Tibial nerve (tissue), 4 donors: ENCODE results near the gene MASP1. TPM values are rescaled to one million over a fixed set of nuclear protein-coding genes. Genes with fewer than 3 reads are reported as not detected.
A peak's percentile ranks its signal among the peaks of the same experiment; 100 is the strongest.

Experiments used
- DNase-seq, 2 donors: peaks; one replicate each; pipeline ENCODE4 v3.0.0-alpha.2; 2019; ENCODE audit warnings: low spot score in 2 of 2
- H3K27ac ChIP-seq, 4 donors: fragments of 200-600 bp; sonication (generic) in 3 of 4; one replicate each; pipeline ENCODE4 v1.5.1; 2017 to 2019; ENCODE audit warnings: mild to moderate bottlenecking in 1 of 4
- H3K27me3 ChIP-seq, 2 donors: fragments of 200-600 bp; sonication (generic) in 1 of 2; one replicate each; pipeline versions ENCODE4 v1.5.1 to v1.6.0; 2017 to 2019
- H3K36me3 ChIP-seq, 3 donors: fragments of 200-600 bp; sonication (generic); one replicate each; pipeline ENCODE4 v1.5.1; 2018 to 2019
- H3K4me1 ChIP-seq, 4 donors: fragments of 200-600 bp; sonication (generic) in 3 of 4; one replicate each; pipeline ENCODE4 v1.5.1; 2017 to 2019
- H3K4me3 ChIP-seq, 4 donors: fragments of 200-600 bp; sonication (generic) in 3 of 4; one replicate each; pipeline ENCODE4 v1.5.1; 2017 to 2019; ENCODE audit warnings: mild to moderate bottlenecking in 1 of 4, moderate library complexity in 1 of 4
- H3K9me3 ChIP-seq, 4 donors: fragments of 200-600 bp; sonication (generic) in 3 of 4; one replicate each; pipeline ENCODE4 v1.5.1; 2017 to 2019
- CTCF ChIP-seq, 5 experiments: fragments of 200-600 bp in 3 of 5; fragments of 450-650 bp in 2 of 5; sonication (generic) in 3 of 5; IDR thresholded peaks; one replicate each; pipeline ENCODE4 v1.5.1; 2016 to 2019; ENCODE audit warnings: antibody characterized with exemption in 5 of 5, mild to moderate bottlenecking in 3 of 5, moderate library complexity in 2 of 5
- EP300 ChIP-seq, 2 donors: sonication (generic); formaldehyde crosslinking; IDR thresholded peaks; one replicate each; pipeline ENCODE4 v1.6.1; 2017; ENCODE audit warnings: antibody characterized with exemption in 2 of 2, mild to moderate bottlenecking in 1 of 2
- POLR2A ChIP-seq, 2 donors: fragments of 450-650 bp; IDR thresholded peaks; one replicate each; pipeline ENCODE4 v1.6.1; 2017; ENCODE audit warnings: antibody characterized with exemption in 2 of 2, mild to moderate bottlenecking in 2 of 2, moderate library complexity in 2 of 2
- whole genome bisulfite sequencing, 2 donors: methylation state at CpG; one replicate each; pipeline ENCODE4 v1.1.5; 2018; 5-methylcytosine and 5-hydroxymethylcytosine counted together
- total RNA-seq, 4 donors: library from RNA; depleted of rRNA; stranded (reverse); fragments of >200 nt; gene quantifications; one replicate each; pipeline ENCODE4 v1.1.0, GENCODE V29; 2016

MASP1 gene
- total RNA-seq, 4 donors from 2014 or later, result 2.0 to 10.9 (median 4.7) TPM

DNA sequence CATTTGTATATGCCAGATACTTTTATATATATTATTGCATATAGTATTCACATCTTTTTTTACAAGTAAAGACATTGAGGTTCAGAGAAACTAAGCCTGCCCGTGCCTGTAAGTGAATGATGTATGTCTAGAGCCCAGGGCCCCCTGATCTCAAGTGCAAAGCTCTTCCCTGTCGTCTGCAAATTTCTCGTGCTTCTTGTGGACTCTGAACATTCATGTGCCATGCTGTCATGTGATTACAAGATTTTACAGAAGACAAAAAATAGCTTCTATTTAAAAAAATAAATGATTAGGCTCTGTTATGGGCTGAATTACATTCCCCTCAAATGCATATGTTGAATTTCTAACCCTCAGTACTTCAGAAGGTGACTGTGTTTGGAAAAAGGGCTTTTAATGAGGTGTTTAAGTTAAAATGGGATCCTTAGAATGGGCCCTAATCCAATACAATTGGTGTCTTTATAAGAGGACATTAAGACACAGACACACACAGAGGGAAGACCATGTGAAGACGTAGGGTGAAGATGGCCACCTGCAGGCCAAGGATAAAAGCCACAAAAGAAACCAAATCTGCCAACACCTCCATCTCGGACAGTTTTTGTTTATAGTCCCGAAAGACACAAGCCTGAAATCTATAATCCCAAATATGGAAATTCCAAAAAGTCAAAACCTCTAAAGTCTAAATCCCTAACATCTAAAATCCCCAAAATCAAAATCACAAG, 3.9 kb upstream of the MASP1 start:
- TF ChIP-seq EP300 (IDR thresholded peaks at IDR 0.05) (no peak), CTCF (IDR thresholded peaks at IDR 0.05) (peak in 1 of 5 experiments; percentile 20)
- DNase-seq, result no peak
- H3K4me1 ChIP-seq, result peaks cover 0 to 15% (median 0%) of the 10 kb centered on the region in 4 donors
- H3K9me3 ChIP-seq, result no peaks in the 10 kb centered on the region
- H3K27me3 ChIP-seq, result no peaks in the 10 kb centered on the region
- whole genome bisulfite sequencing, 2 donors, result 63 to 66% methylated on average over 6 of the region's 6 CpGs
- no peak overlapping the region for H3K27ac ChIP-seq
- H3K4me3 ChIP-seq, result no peak overlapping the region
- H3K36me3 ChIP-seq, result no peaks in the 10 kb centered on the region

DNA sequence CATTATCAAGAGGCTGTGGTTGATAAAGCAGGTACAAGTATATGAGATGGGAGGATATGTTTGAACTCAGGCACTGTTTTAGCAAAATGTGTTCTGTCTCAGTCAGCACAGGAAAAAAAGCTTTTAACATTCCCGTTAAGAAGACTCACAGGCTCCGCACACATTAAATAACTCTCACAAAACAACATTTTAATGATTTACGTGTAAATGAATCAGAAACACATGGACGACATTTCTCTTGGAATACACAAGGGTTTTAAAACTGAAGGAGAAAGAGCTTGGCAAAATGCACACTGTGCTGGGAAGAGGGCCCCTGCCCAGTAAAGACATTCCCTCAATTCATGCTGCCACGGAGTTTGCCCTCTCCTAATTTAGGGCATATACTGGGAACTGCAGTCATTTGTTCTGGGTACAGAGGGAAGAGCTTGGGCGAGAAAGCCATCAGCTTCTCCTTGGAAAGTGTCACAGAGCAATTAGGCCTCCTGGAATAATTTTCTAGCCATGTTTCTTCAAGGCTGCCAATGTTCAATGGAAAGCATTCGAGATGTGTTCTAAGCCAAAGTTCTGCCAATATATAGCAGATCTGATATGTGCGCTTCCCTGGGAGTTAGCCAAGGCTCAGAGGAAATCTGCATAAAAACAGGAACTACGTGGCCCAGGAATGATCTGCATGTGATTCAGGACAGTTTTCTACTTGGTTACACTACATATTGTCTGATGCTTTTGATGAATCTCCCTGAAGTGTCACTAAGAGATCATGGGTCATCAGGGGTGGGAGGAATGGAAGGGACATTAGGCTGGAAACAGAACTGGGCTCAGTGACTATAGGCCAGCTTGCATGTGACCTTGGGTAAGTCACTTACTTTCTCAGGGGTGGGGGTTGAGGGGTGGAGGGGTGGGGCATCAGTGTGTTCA, 2.2 kb upstream of the MASP1 start:
- no peaks in the 10 kb centered on the region for H3K36me3 ChIP-seq
- no peaks in the 10 kb centered on the region for H3K27me3 ChIP-seq
- 65 to 69% methylated on average over 9 of the region's 9 CpGs for WGBS, 2 donors
- TF ChIP-seq CTCF (IDR thresholded peaks at IDR 0.05), result no peak
- DNase-seq, result no peak
- no peaks in the 10 kb centered on the region for H3K9me3 ChIP-seq
- no peak overlapping the region for H3K4me3 ChIP-seq
- peak overlapping the region in 2 of 4 donors; percentile 20 to 22 for H3K27ac ChIP-seq
- peaks cover 0 to 29% (median 2%) of the 10 kb centered on the region in 4 donors for H3K4me1 ChIP-seq

GRCh38 chr3:187292631-187293515, 1.3 kb upstream of the MASP1 start:
- Histone ChIP-seq H3K4me1 (peaks cover 0 to 38% (median 6%) of the 10 kb centered on the region in 4 donors), H3K4me3 (no peak overlapping the region), H3K9me3 (no peaks in the 10 kb centered on the region), H3K27me3 (no peaks in the 10 kb centered on the region), H3K36me3 (no peaks in the 10 kb centered on the region), H3K27ac (peak overlapping the region in 2 of 4 donors; percentile 20 to 22)
- no peak for DNase-seq
- TF ChIP-seq EP300 (IDR thresholded peaks at IDR 0.05) (no peak), POLR2A (IDR thresholded peaks at IDR 0.05) (no peak), CTCF (IDR thresholded peaks at IDR 0.05) (no peak)
- WGBS, 2 donors, result 60 to 61% methylated on average over 5 of the region's 5 CpGs

- Histone ChIP-seq H3K27ac (no peak overlapping the region), H3K4me3 (no peak overlapping the region), H3K4me1 (peaks cover 0 to 45% (median 7%) of the 10 kb centered on the region in 4 donors), H3K9me3 (no peaks in the 10 kb centered on the region), H3K36me3 (no peaks in the 10 kb centered on the region), H3K27me3 (no peaks in the 10 kb centered on the region)
- DNase-seq, result no peak
- TF ChIP-seq EP300 (IDR thresholded peaks at IDR 0.05), result no peak
- no peak for TF ChIP-seq POLR2A (IDR thresholded peaks at IDR 0.05)
- TF ChIP-seq CTCF (IDR thresholded peaks at IDR 0.05), result no peak
- 76 to 82% methylated on average over 9 of the region's 9 CpGs for WGBS, 2 donors
Observed at GRCh38 chr3:187292181-187292580, 644 bp upstream of the MASP1 start.
